Suprapubic skin (tissue), 4 donors: ENCODE measurements around the gene MCCC2.

ENCODE experiments used
- CTCF ChIP-seq, 2 donors: fragments of 200-600 bp in 1 of 2; fragments of 450-650 bp in 1 of 2; sonication (generic) in 1 of 2; IDR thresholded peaks; one replicate each; pipeline ENCODE4 v1.5.1; 2016 to 2019; ENCODE audit warnings: antibody characterized with exemption in 2 of 2, mild to moderate bottlenecking in 1 of 2, moderate library complexity in 1 of 2
- POLR2A ChIP-seq, 2 donors: fragments of 450-650 bp; IDR thresholded peaks; one replicate each; pipeline ENCODE4 v1.6.1; 2017; ENCODE audit warnings: antibody characterized with exemption in 2 of 2, mild to moderate bottlenecking in 2 of 2, moderate library complexity in 2 of 2
- POLR2AphosphoS5 ChIP-seq, 3 donors: sonication (generic); formaldehyde crosslinking; IDR thresholded peaks; one replicate each; pipeline ENCODE4 v1.6.1; 2017; ENCODE audit warnings: antibody characterized with exemption in 3 of 3

- no peak for TF ChIP-seq CTCF (IDR thresholded peaks at IDR 0.05)
- TF ChIP-seq POLR2AphosphoS5 (IDR thresholded peaks at IDR 0.05) = no peak
- no peak for TF ChIP-seq POLR2A (IDR thresholded peaks at IDR 0.05)
Observed at GRCh38 chr5:71600783-71601182, 13.6 kb downstream of the MCCC2 start.
